ENCODE measurements around the gene MYF5.

DNA sequence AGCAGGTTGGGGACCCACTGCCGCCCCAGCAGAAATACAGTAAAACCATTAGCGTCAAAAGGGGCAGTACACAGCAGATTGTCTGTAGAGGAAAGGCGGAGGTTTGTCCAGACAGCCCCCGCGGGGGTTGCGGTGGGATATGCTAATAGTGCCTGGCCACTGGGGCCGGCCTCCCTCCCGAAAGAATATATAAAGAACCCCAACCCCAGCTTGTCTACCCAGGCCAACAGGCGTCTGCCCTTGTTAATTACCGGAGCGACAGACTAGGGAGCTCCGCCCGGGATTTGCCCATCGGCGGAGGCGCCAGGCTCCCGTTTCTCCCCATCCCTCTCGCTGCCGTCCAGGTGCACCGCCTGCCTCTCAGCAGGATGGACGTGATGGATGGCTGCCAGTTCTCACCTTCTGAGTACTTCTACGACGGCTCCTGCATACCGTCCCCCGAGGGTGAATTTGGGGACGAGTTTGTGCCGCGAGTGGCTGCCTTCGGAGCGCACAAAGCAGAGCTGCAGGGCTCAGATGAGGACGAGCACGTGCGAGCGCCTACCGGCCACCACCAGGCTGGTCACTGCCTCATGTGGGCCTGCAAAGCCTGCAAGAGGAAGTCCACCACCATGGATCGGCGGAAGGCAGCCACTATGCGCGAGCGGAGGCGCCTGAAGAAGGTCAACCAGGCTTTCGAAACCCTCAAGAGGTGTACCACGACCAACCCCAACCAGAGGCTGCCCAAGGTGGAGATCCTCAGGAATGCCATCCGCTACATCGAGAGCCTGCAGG, at the start of gene MYF5:
- TF ChIP-seq POLR2A (conservative IDR thresholded peaks at IDR 0.05) = no peak
- TF ChIP-seq, protein P1, sequence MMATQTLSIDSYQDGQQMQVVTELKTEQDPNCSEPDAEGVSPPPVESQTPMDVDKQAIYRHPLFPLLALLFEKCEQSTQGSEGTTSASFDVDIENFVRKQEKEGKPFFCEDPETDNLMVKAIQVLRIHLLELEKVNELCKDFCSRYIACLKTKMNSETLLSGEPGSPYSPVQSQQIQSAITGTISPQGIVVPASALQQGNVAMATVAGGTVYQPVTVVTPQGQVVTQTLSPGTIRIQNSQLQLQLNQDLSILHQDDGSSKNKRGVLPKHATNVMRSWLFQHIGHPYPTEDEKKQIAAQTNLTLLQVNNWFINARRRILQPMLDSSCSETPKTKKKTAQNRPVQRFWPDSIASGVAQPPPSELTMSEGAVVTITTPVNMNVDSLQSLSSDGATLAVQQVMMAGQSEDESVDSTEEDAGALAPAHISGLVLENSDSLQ (IDR thresholded peaks at IDR 0.05) = no peak
- TF ChIP-seq NFATC3 (IDR thresholded peaks at IDR 0.05) = no peak
- no peak for TF ChIP-seq BACH1 (tag; IDR thresholded peaks at IDR 0.05)
- no peak for TF ChIP-seq EZH2 (IDR thresholded peaks at IDR 0.05; ENCODE audit: borderline replicate concordance, low read depth, low read length)
- no peak for TF ChIP-seq NFYB (IDR thresholded peaks at IDR 0.05; ENCODE audit: extremely low read depth, insufficient read length)
- no peak for TF ChIP-seq SPI1 (IDR thresholded peaks at IDR 0.05; ENCODE audit: borderline replicate concordance, low read depth, low read length)
- TF ChIP-seq ZNF3 (CRISPR knock-in tag; IDR thresholded peaks at IDR 0.05) = no peak
- no peak for TF ChIP-seq NFE2L1 (tag; IDR thresholded peaks at IDR 0.05; ENCODE audit: borderline replicate concordance, low read depth)
- no peak for TF ChIP-seq NONO (IDR thresholded peaks at IDR 0.05; ENCODE audit: low read depth in 2 of 2, low read length in 1 of 2)

Data from K562 (cell line).